CD14-positive monocyte (primary cell): Measurements from ENCODE around the gene KHDRBS2. TPM values are rescaled to one million over a fixed set of nuclear protein-coding genes. Genes with fewer than 3 reads are reported as not detected.

Experiments
- DNase-seq, 3 donors: peaks; one replicate each; pipeline ENCODE4 v3.0.0-alpha.2; 2011 to 2022
- H2AFZ ChIP-seq: 2 replicates; pipeline ENCODE4 v1.6.0; 2012; ENCODE audit warnings: mild to moderate bottlenecking, low read depth, low read length, inconsistent platforms; ENCODE audit not compliant: insufficient read depth, poor library complexity, severe bottlenecking
- H3K27ac ChIP-seq, 2 donors: 1 replicate in 1 of 2; 2 replicates in 1 of 2; pipeline ENCODE4 v1.5.1; 2012 to 2013; ENCODE audit warnings: low read length in 2 of 2, control low read depth in 1 of 2, inconsistent platforms in 1 of 2, low read depth in 1 of 2, mild to moderate bottlenecking in 1 of 2
- H3K27me3 ChIP-seq, 2 donors: one replicate each; pipeline versions ENCODE4 v1.6.0 to v1.6.1; 2011 to 2013; ENCODE audit warnings: low read length in 2 of 2; ENCODE audit not compliant: control insufficient read depth in 2 of 2, insufficient read depth in 2 of 2
- H3K36me3 ChIP-seq, 2 donors: replicated peaks in 1 of 2; 1 replicate in 1 of 2; 2 replicates in 1 of 2; pipeline versions ENCODE4 v1.5.1 to v1.6.1; 2012 to 2013; ENCODE audit warnings: low read length in 2 of 2, control low read depth in 1 of 2, inconsistent platforms in 1 of 2, mild to moderate bottlenecking in 1 of 2; ENCODE audit not compliant: insufficient read depth in 2 of 2, control insufficient read depth in 1 of 2
- H3K4me1 ChIP-seq, 2 donors: 1 replicate in 1 of 2; 2 replicates in 1 of 2; pipeline versions ENCODE4 v1.5.1 to v1.6.1; 2012 to 2013; ENCODE audit warnings: low read length in 2 of 2, control low read depth in 1 of 2, inconsistent platforms in 1 of 2, mild to moderate bottlenecking in 1 of 2, moderate library complexity in 1 of 2; ENCODE audit not compliant: insufficient read depth in 2 of 2, control insufficient read depth in 1 of 2
- H3K4me2 ChIP-seq: replicated peaks from 2 replicates; pipeline ENCODE3; 2012; ENCODE audit warnings: low read length, moderate library complexity, mild to moderate bottlenecking; ENCODE audit not compliant: poor library complexity, severe bottlenecking; ENCODE audit errors: extremely low read depth
- H3K4me3 ChIP-seq, 3 experiments: fragments of 200-600 bp in 1 of 3; sonication (generic) in 1 of 3; replicated peaks in 1 of 3; 1 replicate in 2 of 3; 2 replicates in 1 of 3; pipeline ENCODE4 v1.5.1; 2011 to 2013; ENCODE audit warnings: low read length in 3 of 3, mild to moderate bottlenecking in 3 of 3, control low read depth in 2 of 3, low read depth in 2 of 3, inconsistent platforms in 1 of 3, moderate library complexity in 1 of 3
- H3K79me2 ChIP-seq: 2 replicates; pipeline ENCODE4 v1.6.0; 2012; ENCODE audit warnings: mild to moderate bottlenecking, control low read depth, inconsistent platforms, low read length, moderate library complexity; ENCODE audit not compliant: insufficient read depth
- H3K9ac ChIP-seq: 2 replicates; pipeline ENCODE4 v1.6.0; 2017; ENCODE audit warnings: low read length, mild to moderate bottlenecking; ENCODE audit not compliant: insufficient read depth, poor library complexity, severe bottlenecking
- H3K9me3 ChIP-seq, 2 donors: replicated peaks in 1 of 2; 1 replicate in 1 of 2; 2 replicates in 1 of 2; pipeline versions ENCODE4 v1.5.1 to v1.6.1; 2012 to 2013; ENCODE audit warnings: low read length in 2 of 2, control low read depth in 1 of 2; ENCODE audit not compliant: control insufficient read depth in 1 of 2, insufficient read depth in 1 of 2
- H4K20me1 ChIP-seq: 2 replicates; pipeline ENCODE4 v1.6.0; 2012; ENCODE audit warnings: mild to moderate bottlenecking, low read length, control low read depth, moderate library complexity; ENCODE audit not compliant: insufficient read depth
- H3K27ac Mint-ChIP-seq, 7 donors: one replicate each; pipeline ENCODE4 v1.8.0; 2020; ENCODE audit warnings: mild to moderate bottlenecking in 7 of 7, mixed read lengths in 7 of 7, moderate library complexity in 6 of 7, inconsistent platforms in 2 of 7
- H3K27me3 Mint-ChIP-seq, 3 donors: one replicate each; pipeline ENCODE4 v1.8.0; 2021 to 2022; ENCODE audit warnings: low read depth in 3 of 3, mild to moderate bottlenecking in 3 of 3, mixed read lengths in 3 of 3, moderate library complexity in 3 of 3, inconsistent platforms in 1 of 3
- H3K36me3 Mint-ChIP-seq, 2 donors: one replicate each; pipeline ENCODE4 v1.8.0; 2020; ENCODE audit warnings: mixed read lengths in 2 of 2, inconsistent platforms in 1 of 2, mild to moderate bottlenecking in 1 of 2
- H3K4me1 Mint-ChIP-seq: one replicate; pipeline ENCODE4 v1.8.0; 2020; ENCODE audit warnings: mild to moderate bottlenecking, mixed read lengths
- H3K4me3 Mint-ChIP-seq, 2 donors: one replicate each; pipeline ENCODE4 v1.8.0; 2020; ENCODE audit warnings: mild to moderate bottlenecking in 2 of 2, mixed read lengths in 2 of 2, moderate library complexity in 1 of 2
- H3K9me3 Mint-ChIP-seq, 7 donors: one replicate each; pipeline ENCODE4 v1.8.0; 2020 to 2022; ENCODE audit warnings: mixed read lengths in 7 of 7, mild to moderate bottlenecking in 6 of 7, moderate library complexity in 6 of 7, inconsistent platforms in 2 of 7
- WGBS: methylation state at CpG from one replicate; pipeline ENCODE4 v1.1.5; 2013; ENCODE audit warnings: missing lambda C conversion rate; ENCODE audit not compliant: insufficient coverage; 5-methylcytosine and 5-hydroxymethylcytosine counted together
- intact Hi-C, 2 donors: fragments of 100-400 bp; cut with micrococcal nuclease; formaldehyde crosslinking; loops; one replicate each; pipeline versions ENCODE4 v1.15.0 to v1.15.1; 2023
- polyA plus RNA-seq, 3 donors: library from polyadenylated mRNA; depleted of rRNA in 1 of 3; unstranded in 2 of 3; stranded (reverse) in 1 of 3; fragments of 300-500 nt in 2 of 3; fragments of >200 nt in 1 of 3; fragmentation: Illumina TruSeq in 2 of 3; gene quantifications; 1 replicate in 2 of 3; 2 replicates in 1 of 3; pipeline ENCODE4 v1.2.3, GENCODE V29; 2012 to 2021
- TF ChIP-seq, protein P1 (sequence below): fragments of 200-600 bp; IDR thresholded peaks from one replicate; pipeline ENCODE4 v1.8.0; 2022; ENCODE audit warnings: antibody characterized with exemption, mild to moderate bottlenecking

Gene KHDRBS2
- polyA plus RNA-seq, 3 donors = 0.09 to 0.57 (median 0.14) TPM

DNA sequence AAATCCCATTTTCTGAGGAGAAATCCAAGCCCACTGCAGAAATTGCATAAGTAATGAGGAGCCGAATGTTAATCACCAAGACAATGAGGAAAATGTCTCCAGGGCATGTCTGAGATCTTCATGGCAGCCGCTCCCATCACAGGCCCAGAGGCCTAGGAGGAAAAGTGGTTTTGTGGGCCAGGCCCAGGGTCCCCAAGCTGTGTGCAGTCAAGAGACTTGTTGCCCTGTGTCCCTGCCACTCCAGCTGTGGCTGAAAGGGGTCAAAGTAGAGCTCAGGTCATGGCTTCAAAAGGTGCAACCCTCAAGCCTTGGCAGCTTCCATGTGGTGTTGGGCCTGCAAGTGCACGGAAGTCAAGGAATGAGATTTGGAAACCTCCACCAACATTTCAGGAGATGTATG lies 276.6 kb downstream of the KHDRBS2 start:
- no peaks in the 10 kb centered on the region for H3K27me3 ChIP-seq
- no peak overlapping the region for H3K4me2 ChIP-seq
- H3K9me3 Mint-ChIP-seq = peaks cover 4 to 19% (median 8%) of the 10 kb centered on the region in 7 donors
- DNase-seq = no peak
- WGBS = 96% methylated on average over 2 of the region's 3 CpGs
- no peak overlapping the region for H3K9ac ChIP-seq
- intact Hi-C loops = no loop called here
- no peaks in the 10 kb centered on the region for H3K36me3 ChIP-seq
- H3K4me1 ChIP-seq = no peaks in the 10 kb centered on the region
- no peaks in the 10 kb centered on the region for H3K79me2 ChIP-seq
- H3K27ac Mint-ChIP-seq = no peak overlapping the region
- H2AFZ ChIP-seq = no peak overlapping the region
- H3K4me3 ChIP-seq = no peak overlapping the region
- H3K36me3 Mint-ChIP-seq = no peaks in the 10 kb centered on the region
- no peak overlapping the region for H3K27ac ChIP-seq
- no peak overlapping the region for H3K4me3 Mint-ChIP-seq
- TF ChIP-seq, protein P1, sequence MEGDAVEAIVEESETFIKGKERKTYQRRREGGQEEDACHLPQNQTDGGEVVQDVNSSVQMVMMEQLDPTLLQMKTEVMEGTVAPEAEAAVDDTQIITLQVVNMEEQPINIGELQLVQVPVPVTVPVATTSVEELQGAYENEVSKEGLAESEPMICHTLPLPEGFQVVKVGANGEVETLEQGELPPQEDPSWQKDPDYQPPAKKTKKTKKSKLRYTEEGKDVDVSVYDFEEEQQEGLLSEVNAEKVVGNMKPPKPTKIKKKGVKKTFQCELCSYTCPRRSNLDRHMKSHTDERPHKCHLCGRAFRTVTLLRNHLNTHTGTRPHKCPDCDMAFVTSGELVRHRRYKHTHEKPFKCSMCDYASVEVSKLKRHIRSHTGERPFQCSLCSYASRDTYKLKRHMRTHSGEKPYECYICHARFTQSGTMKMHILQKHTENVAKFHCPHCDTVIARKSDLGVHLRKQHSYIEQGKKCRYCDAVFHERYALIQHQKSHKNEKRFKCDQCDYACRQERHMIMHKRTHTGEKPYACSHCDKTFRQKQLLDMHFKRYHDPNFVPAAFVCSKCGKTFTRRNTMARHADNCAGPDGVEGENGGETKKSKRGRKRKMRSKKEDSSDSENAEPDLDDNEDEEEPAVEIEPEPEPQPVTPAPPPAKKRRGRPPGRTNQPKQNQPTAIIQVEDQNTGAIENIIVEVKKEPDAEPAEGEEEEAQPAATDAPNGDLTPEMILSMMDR = no peak
- H3K9me3 ChIP-seq = peaks cover 8 to 13% of the 10 kb centered on the region in 2 donors
- no peaks in the 10 kb centered on the region for H4K20me1 ChIP-seq
- no peaks in the 10 kb centered on the region for H3K4me1 Mint-ChIP-seq
- H3K27me3 Mint-ChIP-seq = no peaks in the 10 kb centered on the region

DNA sequence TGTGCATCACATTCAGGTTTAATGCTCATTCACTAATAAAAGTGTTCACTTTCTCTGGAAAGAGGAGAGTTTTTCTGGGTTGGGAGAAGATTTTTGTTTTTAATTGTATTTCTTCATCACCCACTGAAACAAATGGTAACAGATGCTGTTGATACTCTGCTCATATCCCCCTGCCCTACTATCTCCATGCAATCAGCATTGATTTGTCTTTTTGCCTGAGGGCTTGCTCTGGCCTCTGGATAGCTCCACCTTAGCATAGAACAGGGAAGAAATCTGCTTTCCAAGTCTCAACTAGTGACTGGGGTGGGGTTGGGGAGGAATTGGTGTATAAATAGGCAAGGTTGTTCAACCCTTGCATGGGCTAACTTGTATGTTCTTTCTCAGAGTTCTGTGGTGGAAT lies 296.4 kb downstream of the KHDRBS2 start:
- H3K9me3 Mint-ChIP-seq = peaks cover 1 to 7% (median 4%) of the 10 kb centered on the region in 7 donors
- no peak for DNase-seq
- H3K4me1 Mint-ChIP-seq = no peaks in the 10 kb centered on the region
- H3K4me2 ChIP-seq = no peak overlapping the region
- H3K27ac Mint-ChIP-seq = no peak overlapping the region
- peaks cover 0 to 3% of the 10 kb centered on the region in 2 donors for H3K9me3 ChIP-seq
- H3K79me2 ChIP-seq = no peaks in the 10 kb centered on the region
- H2AFZ ChIP-seq = no peak overlapping the region
- H3K4me3 Mint-ChIP-seq = no peak overlapping the region
- no peak overlapping the region for H3K4me3 ChIP-seq
- intact Hi-C loops = no loop called here
- no peaks in the 10 kb centered on the region for H3K36me3 ChIP-seq
- H4K20me1 ChIP-seq = no peaks in the 10 kb centered on the region
- TF ChIP-seq, protein P1 = no peak
- no peaks in the 10 kb centered on the region for H3K27me3 Mint-ChIP-seq
- H3K27me3 ChIP-seq = no peaks in the 10 kb centered on the region
- no peaks in the 10 kb centered on the region for H3K4me1 ChIP-seq
- no peak overlapping the region for H3K9ac ChIP-seq
- no peak overlapping the region for H3K27ac ChIP-seq
- no peaks in the 10 kb centered on the region for H3K36me3 Mint-ChIP-seq
